K562 treated with DMSO at 1 percent for 12 hours (cell line): Measurements from ENCODE around the gene SMAD6. TPM values are rescaled to one million over a fixed set of nuclear protein-coding genes. Genes with fewer than 3 reads are reported as not detected.

Experiments
- total RNA-seq: library from RNA; unstranded; fragments of 300-600 nt; gene quantifications from 2 replicates; pipeline ENCODE4 v1.2.3, GENCODE V29; 2022; ENCODE audit not compliant: insufficient read depth

The SMAD6 gene
- 10.3 and 15.2 TPM in 2 replicates for total RNA-seq

DNA sequence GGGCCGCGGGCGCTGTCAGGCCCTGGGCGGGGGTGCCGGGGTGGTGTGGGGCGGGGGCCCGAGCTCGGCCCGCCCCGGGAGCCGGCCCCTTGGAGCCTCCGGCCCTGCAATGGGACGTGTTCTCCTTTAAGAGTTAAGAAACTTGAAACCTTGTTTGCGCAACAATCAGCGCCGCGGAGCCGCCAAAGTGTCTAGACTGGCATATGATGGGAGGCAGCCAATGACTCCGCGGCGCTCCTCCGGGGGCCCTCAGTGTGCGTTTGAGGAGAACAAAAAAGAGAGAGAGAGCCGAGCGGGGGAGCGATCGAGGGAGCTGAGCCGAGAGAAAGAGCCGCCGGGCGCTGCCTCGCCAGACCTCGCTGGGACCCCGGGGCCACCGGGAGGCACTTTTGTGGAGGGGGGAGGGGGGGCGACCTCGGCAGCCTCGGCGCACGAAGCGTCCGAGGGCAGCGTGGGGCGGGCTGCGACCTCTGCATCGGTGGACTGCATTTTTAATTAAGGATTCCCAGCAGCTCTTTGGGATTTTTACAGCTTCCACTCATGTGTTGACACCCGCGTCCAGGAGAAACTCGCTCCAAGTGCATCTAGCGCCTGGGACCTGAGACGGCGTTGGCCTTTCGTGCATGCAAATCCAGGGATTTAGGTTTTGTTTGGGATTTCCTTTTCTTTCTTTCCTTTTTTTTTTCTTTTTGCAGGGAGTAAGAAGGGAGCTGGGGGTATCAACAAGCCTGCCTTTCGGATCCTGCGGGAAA is at the start of gene SMAD6:
Gene SMAD6 (plus strand): TSS at position 202 of the 752 bp plus-strand sequence. CDS start 1,023 bp downstream, outside the sequence.

Other genes with a start within 250 kb of the SMAD6 start
- 30.2 and 53.3 TPM in 2 replicates for gene SNAPC5, start 204.5 kb upstream of the SMAD6 start, total RNA-seq
- gene RPL4, start 197.4 kb upstream of the SMAD6 start, total RNA-seq: 4,735 and 4,925 TPM in 2 replicates
- gene ZWILCH, start 196.9 kb upstream of the SMAD6 start, total RNA-seq: 12.4 and 45.9 TPM in 2 replicates
- not detected in 2 replicates for gene LCTL, start 136.2 kb upstream of the SMAD6 start, total RNA-seq